Gastrocnemius medialis (tissue), 4 donors: ENCODE results near the gene PARD3B. TPM values are rescaled to one million over a fixed set of nuclear protein-coding genes. Genes with fewer than 3 reads are reported as not detected.

ENCODE experiments used
- ATAC-seq, 2 donors: fragments of 150-250 bp; one replicate each; pipeline ENCODE4 v1.9.1; 2016
- DNase-seq, 2 donors: peaks; one replicate each; pipeline ENCODE4 v3.0.0-alpha.2; 2019
- H3K27ac ChIP-seq, 4 donors: fragments of 200-600 bp; sonication (generic); 1 replicate in 1 of 4; 2 replicates in 3 of 4; pipeline ENCODE4 v1.5.1; 2016 to 2018; ENCODE audit warnings: mild to moderate bottlenecking in 2 of 4, moderate library complexity in 1 of 4
- H3K27me3 ChIP-seq, 3 donors: fragments of 200-600 bp; sonication (generic) in 2 of 3; 1 replicate in 1 of 3; 2 replicates in 2 of 3; pipeline versions ENCODE4 v1.5.1 to v1.6.0; 2016 to 2019; ENCODE audit warnings: mild to moderate bottlenecking in 1 of 3, moderate library complexity in 1 of 3
- H3K36me3 ChIP-seq, 2 donors: fragments of 200-600 bp; sonication (generic) in 1 of 2; one replicate each; pipeline ENCODE4 v1.5.1; 2017 to 2018
- H3K4me1 ChIP-seq, 2 donors: fragments of 200-600 bp; sonication (generic) in 1 of 2; one replicate each; pipeline ENCODE4 v1.5.1; 2016 to 2017; ENCODE audit warnings: mild to moderate bottlenecking in 2 of 2
- H3K4me3 ChIP-seq, 4 donors: fragments of 200-600 bp; sonication (generic) in 3 of 4; 1 replicate in 1 of 4; 2 replicates in 3 of 4; pipeline ENCODE4 v1.5.1; 2016 to 2019; ENCODE audit warnings: mild to moderate bottlenecking in 2 of 4
- H3K9me3 ChIP-seq, 3 donors: fragments of 200-600 bp; sonication (generic) in 2 of 3; 1 replicate in 1 of 3; 2 replicates in 2 of 3; pipeline ENCODE4 v1.5.1; 2016 to 2019
- POLR2A ChIP-seq, 2 donors: fragments of 450-650 bp; IDR thresholded peaks; one replicate each; pipeline ENCODE4 v1.6.1; 2017; ENCODE audit warnings: antibody characterized with exemption in 2 of 2, mild to moderate bottlenecking in 2 of 2, moderate library complexity in 2 of 2
- in situ Hi-C, 4 donors: fragments of 200-750 bp; cut with MboI; loops; one replicate each; pipeline versions ENCODE4 v1.15.0 to v1.8.0; 2017; ENCODE audit warnings: low sequenced_read_pairs in 4 of 4
- intact Hi-C: fragments of 100-400 bp; cut with DNase I; formaldehyde crosslinking; loops from one replicate; pipeline ENCODE4 v1.15.1; 2023; ENCODE audit warnings: low total_unique reads
- total RNA-seq, 4 donors: library from RNA; depleted of rRNA; stranded (reverse); fragments of >200 nt; gene quantifications; one replicate each; pipeline versions ENCODE4 v1.1.0 to v1.2.3, GENCODE V29; 2016
- TF ChIP-seq, protein P1 (sequence below), 5 experiments: fragments of 450-650 bp in 3 of 5; fragments of 200-600 bp in 2 of 5; sonication (generic) in 2 of 5; IDR thresholded peaks in 4 of 5; conservative IDR thresholded peaks in 1 of 5; 1 replicate in 4 of 5; 2 replicates in 1 of 5; pipeline ENCODE4 v1.5.1; 2016 to 2019; ENCODE audit warnings: antibody characterized with exemption in 5 of 5, mild to moderate bottlenecking in 3 of 5, moderate library complexity in 3 of 5

PARD3B gene
- total RNA-seq, 4 donors from 2014 or later: 2.2 to 15.5 (median 4.6) TPM

DNA sequence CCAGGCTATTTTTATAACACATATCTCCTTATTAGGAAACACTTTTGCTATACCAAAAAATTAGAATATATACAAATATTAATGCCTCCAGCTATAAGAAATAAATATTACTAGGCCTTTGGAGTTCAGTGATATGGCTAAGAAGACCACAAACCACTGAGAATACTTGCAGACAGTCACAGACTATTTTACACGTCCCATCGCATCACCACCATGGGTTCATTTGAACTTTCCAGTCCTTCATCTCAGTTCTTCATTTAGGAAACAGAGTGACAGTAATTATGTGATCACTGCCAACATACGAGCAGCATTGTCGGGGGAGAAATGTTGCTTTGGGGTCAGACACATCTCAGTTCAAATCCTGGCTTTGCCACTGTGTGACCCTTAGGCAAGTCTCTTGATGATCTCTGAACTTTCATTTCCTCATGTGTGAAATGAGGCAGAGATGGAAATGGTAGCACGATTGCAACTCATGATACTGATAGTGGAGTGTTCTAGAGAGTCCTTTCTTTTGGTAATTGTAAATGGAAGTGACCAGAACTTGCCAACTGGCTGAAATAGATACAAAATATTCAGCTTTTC is 998.1 kb downstream of the PARD3B start:
- Histone ChIP-seq H3K27me3 (no peaks in the 10 kb centered on the region), H3K4me1 (peaks cover 0 to 2% of the 10 kb centered on the region in 2 donors), H3K27ac (no peak overlapping the region), H3K9me3 (no peaks in the 10 kb centered on the region), H3K4me3 (no peak overlapping the region), H3K36me3 (no peaks in the 10 kb centered on the region)
- TF ChIP-seq, protein P1, sequence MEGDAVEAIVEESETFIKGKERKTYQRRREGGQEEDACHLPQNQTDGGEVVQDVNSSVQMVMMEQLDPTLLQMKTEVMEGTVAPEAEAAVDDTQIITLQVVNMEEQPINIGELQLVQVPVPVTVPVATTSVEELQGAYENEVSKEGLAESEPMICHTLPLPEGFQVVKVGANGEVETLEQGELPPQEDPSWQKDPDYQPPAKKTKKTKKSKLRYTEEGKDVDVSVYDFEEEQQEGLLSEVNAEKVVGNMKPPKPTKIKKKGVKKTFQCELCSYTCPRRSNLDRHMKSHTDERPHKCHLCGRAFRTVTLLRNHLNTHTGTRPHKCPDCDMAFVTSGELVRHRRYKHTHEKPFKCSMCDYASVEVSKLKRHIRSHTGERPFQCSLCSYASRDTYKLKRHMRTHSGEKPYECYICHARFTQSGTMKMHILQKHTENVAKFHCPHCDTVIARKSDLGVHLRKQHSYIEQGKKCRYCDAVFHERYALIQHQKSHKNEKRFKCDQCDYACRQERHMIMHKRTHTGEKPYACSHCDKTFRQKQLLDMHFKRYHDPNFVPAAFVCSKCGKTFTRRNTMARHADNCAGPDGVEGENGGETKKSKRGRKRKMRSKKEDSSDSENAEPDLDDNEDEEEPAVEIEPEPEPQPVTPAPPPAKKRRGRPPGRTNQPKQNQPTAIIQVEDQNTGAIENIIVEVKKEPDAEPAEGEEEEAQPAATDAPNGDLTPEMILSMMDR (IDR thresholded peaks at IDR 0.05 in 4 of 5, conservative IDR thresholded peaks at IDR 0.05 in 1 of 5): no peak
- DNase-seq: no peak
- no peak for ATAC-seq
- in situ Hi-C loops: no loop called here
- intact Hi-C loops: no loop called here

DNA sequence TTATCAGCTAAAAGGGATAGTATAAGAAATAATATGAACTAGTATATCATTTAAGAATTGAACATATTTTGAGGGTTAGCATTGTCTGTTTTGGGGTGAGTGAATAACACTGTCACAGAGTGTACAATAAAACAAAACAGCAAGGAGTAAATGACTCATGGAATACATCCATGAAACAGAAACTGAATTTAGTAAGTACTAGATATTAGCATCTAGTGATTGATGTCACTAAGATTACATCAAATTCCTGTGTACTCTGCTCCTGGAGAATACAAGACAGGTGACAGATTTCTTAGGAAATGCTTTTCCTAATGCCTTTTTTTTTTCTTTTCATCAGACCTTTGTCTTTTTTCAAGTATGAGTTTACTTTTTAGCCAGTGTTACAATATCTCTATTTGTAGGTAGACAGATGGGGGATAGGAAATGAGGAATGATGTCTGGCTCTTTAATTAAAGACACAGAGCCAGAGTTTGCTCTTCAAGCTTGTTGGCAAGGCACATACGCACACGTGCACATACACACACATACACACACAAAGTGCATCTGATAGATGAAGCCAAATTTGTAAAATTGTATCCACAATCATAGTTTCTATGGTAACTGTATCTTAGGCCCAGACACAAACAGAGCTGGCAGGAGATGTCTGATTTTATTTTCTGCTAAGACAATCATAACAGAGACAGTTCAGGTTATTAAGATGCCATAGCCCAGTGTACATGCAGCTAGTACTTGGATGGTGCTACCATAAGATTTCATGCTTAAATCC is 998.8 kb downstream of the PARD3B start:
- Histone ChIP-seq H3K27ac (no peak overlapping the region), H3K36me3 (no peaks in the 10 kb centered on the region), H3K27me3 (no peaks in the 10 kb centered on the region), H3K4me3 (no peak overlapping the region), H3K4me1 (peaks cover 0 to 2% of the 10 kb centered on the region in 2 donors), H3K9me3 (no peaks in the 10 kb centered on the region)
- intact Hi-C loops (no loop called here), in situ Hi-C loops (no loop called here)
- TF ChIP-seq, protein P1 (IDR thresholded peaks at IDR 0.05 in 4 of 5, conservative IDR thresholded peaks at IDR 0.05 in 1 of 5): no peak
- DNase-seq (no peak), ATAC-seq (no peak)

DNA sequence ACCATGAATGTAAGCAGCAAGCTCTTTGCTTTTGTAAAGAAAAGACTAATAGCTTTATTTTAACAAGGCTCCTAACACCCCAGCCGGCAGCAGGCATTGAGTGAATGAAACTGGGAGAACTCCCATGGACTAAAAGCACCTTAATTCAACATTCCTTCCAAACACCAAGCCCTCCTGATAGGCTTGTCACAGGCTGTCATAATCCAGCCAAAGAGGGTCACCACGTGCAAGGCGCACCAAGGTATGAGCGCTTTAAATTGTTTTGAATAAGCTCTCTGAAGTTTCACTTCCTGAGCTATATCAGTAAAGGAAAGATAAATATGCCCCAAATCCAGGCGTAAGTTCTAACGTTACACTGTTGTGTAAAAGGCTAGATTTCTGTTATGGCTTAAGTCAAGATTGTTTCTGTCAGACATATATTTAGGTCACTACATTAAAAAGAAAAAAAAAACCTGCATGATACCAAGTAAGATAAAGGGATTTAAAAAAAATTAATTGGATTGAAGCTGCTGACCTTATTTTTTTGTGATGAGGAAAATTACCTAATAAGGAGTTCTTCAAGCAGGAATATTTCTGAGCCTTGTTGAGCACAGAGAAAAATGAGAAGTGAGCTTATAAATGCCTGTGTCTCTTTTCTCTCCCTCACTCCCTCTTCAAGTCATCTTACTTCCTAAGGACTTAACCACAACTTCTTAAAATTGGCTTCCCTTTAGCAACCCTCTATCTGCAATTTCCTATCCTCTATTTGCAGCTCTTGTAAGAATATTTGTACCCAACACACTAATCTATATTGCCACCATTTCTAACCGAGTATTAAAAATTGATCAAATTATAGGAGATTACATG is 1000.9 kb downstream of the PARD3B start:
- Histone ChIP-seq H3K4me1 (no peaks in the 10 kb centered on the region), H3K36me3 (no peaks in the 10 kb centered on the region), H3K9me3 (no peaks in the 10 kb centered on the region), H3K27ac (no peak overlapping the region), H3K27me3 (no peaks in the 10 kb centered on the region), H3K4me3 (no peak overlapping the region)
- DNase-seq (no peak), ATAC-seq (no peak)
- intact Hi-C loops (no loop called here), in situ Hi-C loops (no loop called here)
- no peak for TF ChIP-seq POLR2A (IDR thresholded peaks at IDR 0.05)
- TF ChIP-seq, protein P1 (IDR thresholded peaks at IDR 0.05 in 4 of 5, conservative IDR thresholded peaks at IDR 0.05 in 1 of 5): no peak

DNA sequence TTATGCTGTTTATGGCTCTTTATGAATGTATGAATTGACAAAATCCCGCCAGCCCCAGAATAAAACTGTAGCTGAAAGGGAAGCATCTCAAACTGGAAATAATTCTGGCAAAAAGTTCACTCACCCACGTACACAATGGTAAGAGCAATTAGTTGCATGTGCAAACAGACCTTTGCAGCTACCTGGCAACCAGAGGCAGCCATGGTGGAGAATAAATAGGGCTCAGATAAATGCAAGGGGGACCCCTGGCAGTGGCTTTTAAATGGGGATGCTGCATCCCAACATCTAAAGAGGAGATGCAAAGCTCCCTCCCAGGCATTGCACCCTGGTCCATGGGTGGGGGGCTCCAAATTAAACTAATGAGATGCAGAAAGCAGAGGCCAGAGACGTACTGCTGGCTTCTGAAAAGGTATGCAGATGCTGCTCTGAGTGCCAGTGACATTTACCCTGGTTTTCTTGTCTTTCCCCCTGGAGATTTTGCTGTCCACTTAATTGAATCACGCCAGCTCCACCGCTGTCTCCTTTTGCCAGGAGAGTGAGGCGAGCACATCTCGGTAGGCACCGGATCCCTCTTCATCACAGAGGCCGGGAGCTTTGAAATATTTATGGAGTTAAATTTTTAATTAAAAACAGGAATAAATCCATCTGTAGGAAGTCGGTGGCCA is 1010.4 kb downstream of the PARD3B start:
- H3K4me1 ChIP-seq: no peaks in the 10 kb centered on the region
- H3K9me3 ChIP-seq: no peaks in the 10 kb centered on the region
- H3K36me3 ChIP-seq: no peaks in the 10 kb centered on the region
- H3K27ac ChIP-seq: no peak overlapping the region
- in situ Hi-C loops (no loop called here), intact Hi-C loops (no loop called here)
- H3K4me3 ChIP-seq: no peak overlapping the region
- TF ChIP-seq POLR2A (IDR thresholded peaks at IDR 0.05): no peak
- TF ChIP-seq, protein P1 (IDR thresholded peaks at IDR 0.05 in 4 of 5, conservative IDR thresholded peaks at IDR 0.05 in 1 of 5): no peak
- ATAC-seq (no peak), DNase-seq (no peak)
- no peaks in the 10 kb centered on the region for H3K27me3 ChIP-seq
